Mucosa of descending colon (tissue), 3 donors: ENCODE results near the gene SFMBT2. TPM values are rescaled to one million over a fixed set of nuclear protein-coding genes. Genes with fewer than 3 reads are reported as not detected.

Experiments
- ATAC-seq: fragments of 200-7000 bp; cut with Tn5 transposase; one replicate; pipeline ENCODE4 v1.9.1; 2020; ENCODE audit warnings: mild to moderate bottlenecking, moderate library complexity
- DNase-seq, 3 donors: peaks; one replicate each; pipeline ENCODE4 v3.0.0-alpha.2; 2020
- H3K36me3 ChIP-seq: fragments of 200-600 bp; one replicate; pipeline ENCODE4 v1.8.0; 2021; ENCODE audit warnings: low read depth, mild to moderate bottlenecking
- H3K4me1 ChIP-seq: fragments of 200-600 bp; one replicate; pipeline ENCODE4 v1.8.0; 2021; ENCODE audit warnings: low read depth, mild to moderate bottlenecking
- H3K4me3 ChIP-seq: fragments of 200-600 bp; one replicate; pipeline ENCODE4 v1.8.0; 2021; ENCODE audit warnings: mild to moderate bottlenecking
- H3K9me3 ChIP-seq: fragments of 200-600 bp; one replicate; pipeline ENCODE4 v1.8.0; 2021; ENCODE audit warnings: mild to moderate bottlenecking
- intact Hi-C, 2 donors: fragments of 100-400 bp; cut with DNase I in 1 of 2; cut with micrococcal nuclease in 1 of 2; formaldehyde crosslinking; loops; one replicate each; pipeline versions ENCODE4 v1.11.0 to v1.11.1; 2022; cut with DNase I, micrococcal nuclease
- total RNA-seq, 3 donors: library from RNA; stranded (reverse); fragmentation: NEBNext Ultra II Directional in 2 of 3; extraction: Animal tissue kit (Norgen Biotek cat#: 25700) in 2 of 3; gene quantifications; one replicate each; pipeline versions ENCODE4 v1.2.1 to v1.2.4, GENCODE V29; 2021 to 2023
- TF ChIP-seq, protein P1 (sequence below): fragments of 200-600 bp; IDR thresholded peaks from one replicate; pipeline ENCODE4 v1.8.0; 2022; ENCODE audit warnings: antibody characterized with exemption, mild to moderate bottlenecking
- donor health status: DM: no; HTN: no; CAD: no; lungs with moderate emphysema.
- donor health status: DM: no; HTN: no; CAD: no.
- donor health status: DM: no; HTN: yes; CAD: no.

Gene SFMBT2
- total RNA-seq, 3 donors from 2014 or later: 3.9 to 8.8 (median 5.7) TPM

DNA sequence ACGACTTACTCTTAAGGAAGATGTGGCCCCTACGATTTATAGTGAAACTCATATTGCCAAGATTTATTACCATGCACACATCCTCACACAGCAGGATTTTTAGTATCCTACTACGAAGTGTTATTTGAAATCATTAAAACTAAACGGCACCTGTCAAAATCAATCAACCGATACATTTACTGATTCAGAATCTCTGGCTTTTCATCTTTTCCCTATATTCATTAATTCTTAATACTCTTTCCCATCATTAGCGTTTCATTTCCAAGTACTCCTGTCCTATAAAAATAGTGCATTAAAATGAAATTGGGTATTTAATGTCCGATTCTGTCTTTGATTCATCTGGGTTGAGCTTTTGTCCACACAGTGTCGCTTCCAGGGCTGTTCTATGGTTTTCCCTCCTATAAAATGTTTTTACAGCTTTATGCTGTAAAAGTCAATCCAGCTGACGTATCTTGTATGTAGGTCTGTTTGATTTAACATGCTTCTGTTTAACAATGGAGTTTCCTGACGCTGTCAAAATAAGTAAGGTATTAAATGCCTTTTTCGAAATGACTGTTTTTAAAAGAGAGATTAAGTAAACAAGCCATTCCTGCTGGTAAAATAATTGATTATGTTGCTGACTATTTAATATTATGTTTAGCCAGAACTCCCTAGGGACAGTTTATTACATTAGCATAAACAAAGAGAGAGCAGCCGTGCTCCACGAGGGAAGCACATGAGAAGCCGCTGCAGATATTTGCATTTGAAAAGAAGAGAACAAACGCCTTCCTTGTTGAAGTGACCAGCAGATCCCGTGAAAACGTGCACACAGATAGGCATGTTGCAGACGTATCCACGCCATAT is 22.3 kb upstream of the SFMBT2 start:
- intact Hi-C loops: no loop called here
- TF ChIP-seq, protein P1, sequence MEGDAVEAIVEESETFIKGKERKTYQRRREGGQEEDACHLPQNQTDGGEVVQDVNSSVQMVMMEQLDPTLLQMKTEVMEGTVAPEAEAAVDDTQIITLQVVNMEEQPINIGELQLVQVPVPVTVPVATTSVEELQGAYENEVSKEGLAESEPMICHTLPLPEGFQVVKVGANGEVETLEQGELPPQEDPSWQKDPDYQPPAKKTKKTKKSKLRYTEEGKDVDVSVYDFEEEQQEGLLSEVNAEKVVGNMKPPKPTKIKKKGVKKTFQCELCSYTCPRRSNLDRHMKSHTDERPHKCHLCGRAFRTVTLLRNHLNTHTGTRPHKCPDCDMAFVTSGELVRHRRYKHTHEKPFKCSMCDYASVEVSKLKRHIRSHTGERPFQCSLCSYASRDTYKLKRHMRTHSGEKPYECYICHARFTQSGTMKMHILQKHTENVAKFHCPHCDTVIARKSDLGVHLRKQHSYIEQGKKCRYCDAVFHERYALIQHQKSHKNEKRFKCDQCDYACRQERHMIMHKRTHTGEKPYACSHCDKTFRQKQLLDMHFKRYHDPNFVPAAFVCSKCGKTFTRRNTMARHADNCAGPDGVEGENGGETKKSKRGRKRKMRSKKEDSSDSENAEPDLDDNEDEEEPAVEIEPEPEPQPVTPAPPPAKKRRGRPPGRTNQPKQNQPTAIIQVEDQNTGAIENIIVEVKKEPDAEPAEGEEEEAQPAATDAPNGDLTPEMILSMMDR: no peak
- no peaks in the 10 kb centered on the region for H3K4me1 ChIP-seq
- H3K36me3 ChIP-seq: no peaks in the 10 kb centered on the region
- no peak overlapping the region for H3K4me3 ChIP-seq
- peak; percentile 71 for ATAC-seq
- H3K9me3 ChIP-seq: no peaks in the 10 kb centered on the region
- DNase-seq: peak in 1 of 3 donors; percentile 31

DNA sequence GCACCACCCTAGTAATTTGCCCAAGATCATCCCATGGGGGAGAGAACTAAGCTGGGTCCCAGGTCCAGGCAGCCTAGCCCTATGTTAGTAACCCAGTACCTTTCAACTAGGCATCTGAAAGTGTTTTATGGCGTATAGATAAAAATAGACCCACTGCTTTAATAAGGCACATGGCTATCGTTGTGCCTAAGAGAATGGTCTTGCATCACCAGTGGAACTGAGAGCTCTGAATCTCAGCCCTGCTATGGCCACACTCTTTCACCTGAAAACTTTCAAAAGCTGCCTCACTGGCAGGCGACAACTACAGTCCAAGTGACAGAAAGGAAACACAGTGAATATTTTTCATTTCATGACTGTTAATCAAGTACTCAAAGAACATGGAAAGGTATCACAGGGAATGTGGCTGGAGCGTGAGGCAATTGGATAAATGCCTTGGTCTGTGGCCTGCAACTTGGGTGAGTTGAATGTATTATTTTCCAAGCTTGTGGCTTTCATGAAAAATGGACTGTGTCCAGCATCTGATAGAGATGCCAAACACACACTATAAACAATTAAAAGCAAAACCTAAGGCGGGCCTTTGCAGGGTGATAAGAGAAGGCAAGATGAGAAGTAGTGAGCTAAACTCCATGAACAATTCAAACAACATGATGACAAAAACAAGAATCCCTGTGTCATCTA is 18.0 kb upstream of the SFMBT2 start:
- no peaks in the 10 kb centered on the region for H3K4me1 ChIP-seq
- TF ChIP-seq, protein P1: no peak
- no peaks in the 10 kb centered on the region for H3K36me3 ChIP-seq
- no peak for ATAC-seq
- H3K9me3 ChIP-seq: no peaks in the 10 kb centered on the region
- no peak overlapping the region for H3K4me3 ChIP-seq
- intact Hi-C loops: no loop called here
- no peak for DNase-seq

DNA sequence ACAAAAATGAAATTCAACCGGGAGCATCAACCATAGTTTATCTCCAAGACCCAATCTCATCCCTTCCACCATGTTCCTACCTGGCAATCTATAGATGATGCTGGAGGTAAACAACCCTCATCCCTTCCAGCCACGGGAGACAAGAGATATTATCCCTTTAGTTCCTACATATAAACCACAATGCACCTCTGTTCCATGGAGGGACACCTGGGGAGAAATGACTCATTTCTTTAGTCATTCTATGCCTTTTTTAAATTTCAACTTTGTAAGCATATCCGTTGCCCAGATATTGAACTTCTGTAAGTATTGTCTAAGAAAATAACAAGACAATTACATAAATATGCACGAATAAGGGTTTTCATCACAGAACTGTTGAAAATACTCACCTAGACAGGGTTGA is 15.5 kb upstream of the SFMBT2 start:
- ATAC-seq (no peak), DNase-seq (no peak)
- intact Hi-C loops: no loop called here
- H3K36me3 ChIP-seq: no peaks in the 10 kb centered on the region
- no peak overlapping the region for H3K4me3 ChIP-seq
- TF ChIP-seq, protein P1: no peak
- no peaks in the 10 kb centered on the region for H3K4me1 ChIP-seq
- no peaks in the 10 kb centered on the region for H3K9me3 ChIP-seq

DNA sequence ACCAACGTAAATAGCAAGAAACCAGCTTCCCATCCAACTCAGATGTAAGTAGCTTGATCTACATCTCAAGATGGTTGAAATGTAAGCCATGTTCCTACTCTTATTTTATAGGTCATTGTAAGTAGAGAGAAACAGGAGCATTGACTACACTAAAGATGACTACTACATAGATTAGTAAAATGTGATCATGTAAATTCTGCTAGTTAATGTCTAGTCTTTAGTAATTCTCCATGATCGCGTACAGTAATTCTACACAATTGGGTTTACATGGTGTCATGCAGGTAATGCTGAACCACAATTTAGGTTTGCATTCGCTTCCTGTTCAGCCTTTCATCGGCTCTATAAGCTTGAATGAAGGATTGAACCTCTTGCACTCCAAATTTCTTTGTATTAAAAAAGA is 14.9 kb upstream of the SFMBT2 start:
- TF ChIP-seq, protein P1: no peak
- DNase-seq (no peak), ATAC-seq (no peak)
- intact Hi-C loops: no loop called here
- Histone ChIP-seq H3K4me3 (no peak overlapping the region), H3K4me1 (no peaks in the 10 kb centered on the region), H3K9me3 (no peaks in the 10 kb centered on the region), H3K36me3 (no peaks in the 10 kb centered on the region)

DNA sequence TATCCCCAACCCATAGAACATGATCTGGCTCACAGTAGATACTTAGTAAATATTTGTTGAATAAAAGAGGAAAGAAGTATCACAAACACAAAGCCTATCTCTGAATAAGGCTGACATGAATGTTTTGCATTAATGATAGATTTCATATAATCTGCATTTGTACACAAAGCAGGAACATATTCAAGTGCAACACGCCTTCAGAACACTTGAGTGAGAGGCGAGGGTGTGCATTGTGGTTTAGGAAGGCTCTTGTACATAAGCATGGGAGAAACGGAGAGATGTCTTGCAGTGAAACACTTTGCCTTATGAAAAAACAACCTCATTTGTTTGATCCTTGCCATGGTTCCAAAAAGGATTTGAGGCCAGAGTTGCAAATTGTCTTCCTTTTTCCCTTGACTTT is 14.1 kb upstream of the SFMBT2 start:
- Histone ChIP-seq H3K36me3 (no peaks in the 10 kb centered on the region), H3K4me1 (no peaks in the 10 kb centered on the region), H3K9me3 (no peaks in the 10 kb centered on the region), H3K4me3 (no peak overlapping the region)
- DNase-seq (no peak), ATAC-seq (no peak)
- intact Hi-C loops: no loop called here
- TF ChIP-seq, protein P1: no peak
